Erythroblast (primary cell): ENCODE measurements around the gene ZBTB46.

Source experiments
- GATA1 ChIP-seq: IDR thresholded peaks from 2 replicates; pipeline ENCODE4 v1.6.1; 2011; ENCODE audit warnings: low read depth, mild to moderate bottlenecking, control low read depth, low read length, moderate library complexity
- POLR2A ChIP-seq: IDR thresholded peaks from 2 replicates; pipeline ENCODE4 v1.6.1; 2011; ENCODE audit warnings: mild to moderate bottlenecking, low read length

GRCh38 chr20:63706852-63707557 is 124.1 kb downstream of the ZBTB46 start:
- no peak for TF ChIP-seq POLR2A
- no peak for TF ChIP-seq GATA1
